GM18511 (cell line): ENCODE data around the gene CBARP.

Experiments
- ATAC-seq: cut with Tn5 transposase; IDR thresholded peaks from one replicate; pipeline ENCODE4 v1.9.1; 2021; ENCODE audit warnings: mild to moderate bottlenecking, moderate library complexity; ENCODE audit not compliant: unreplicated experiment

CBARP gene

GRCh38 chr19:1275260-1275975 is 37.6 kb upstream of the CBARP start, which contains the start of gene FAM174C:
TSS of gene FAM174C (plus strand) at chr19:1275530. CDS start at chr19:1275550, 20 bp downstream.
- ATAC-seq = peak; percentile 83

- ATAC-seq = no peak
Observed at GRCh38 chr19:1274852-1275259, 37.1 kb upstream of the CBARP start.

- no peak for ATAC-seq
Observed at GRCh38 chr19:1274081-1274851, 36.5 kb upstream of the CBARP start.

- ATAC-seq = no peak
Observed at GRCh38 chr19:1273263-1274041, 35.6 kb upstream of the CBARP start.

GRCh38 chr19:1272423-1273262 is 34.8 kb upstream of the CBARP start:
- ATAC-seq = no peak

- ATAC-seq = no peak
Observed at GRCh38 chr19:1271528-1272422, 34.0 kb upstream of the CBARP start.

GRCh38 chr19:1270854-1271527 is 33.2 kb upstream of the CBARP start:
- ATAC-seq = no peak

- ATAC-seq = no peak
Observed at GRCh38 chr19:1270213-1270853, 32.5 kb upstream of the CBARP start.

GRCh38 chr19:1269478-1270212 is 31.8 kb upstream of the CBARP start:
- peak; percentile 29 for ATAC-seq

- ATAC-seq = peak; percentile 55
Observed at GRCh38 chr19:1269065-1269477, 31.3 kb upstream of the CBARP start, which contains the start of gene CIRBP. TSS of gene CIRBP (plus strand) at chr19:1269332. CDS start at chr19:1270934, 1,602 bp downstream.

- ATAC-seq = no peak
Observed at GRCh38 chr19:1268226-1269064, 30.6 kb upstream of the CBARP start.

- ATAC-seq = no peak
Observed at GRCh38 chr19:1267477-1268225, 29.8 kb upstream of the CBARP start.

GRCh38 chr19:1266916-1267476 is 29.2 kb upstream of the CBARP start:
- no peak for ATAC-seq

GRCh38 chr19:1266129-1266915 is 28.5 kb upstream of the CBARP start:
- ATAC-seq = peak; percentile 39

- no peak for ATAC-seq
Observed at GRCh38 chr19:1265615-1266128, 27.9 kb upstream of the CBARP start.
